PC-9 (cell line): ENCODE measurements around the gene PLAU.

Experiments used
- CTCF ChIP-seq: fragments of 200-600 bp; sonication (generic); conservative IDR thresholded peaks from 2 replicates; pipeline ENCODE4 v1.6.1; 2017; ENCODE audit warnings: mixed run types, antibody characterized with exemption, mild to moderate bottlenecking, moderate library complexity
- EZH2 ChIP-seq: fragments of 200-600 bp; sonication (generic); IDR thresholded peaks from 2 replicates; pipeline ENCODE4 v1.8.0; 2017; ENCODE audit warnings: antibody characterized with exemption, low read depth

GRCh38 chr10:73899423-73899822 is 11.5 kb upstream of the PLAU start:
- TF ChIP-seq CTCF (no peak), EZH2 (no peak)
